AG04449 (cell line): ENCODE measurements around the gene SAXO1.

Experiments
- CTCF ChIA-PET: fragments of 350-600 bp; formaldehyde crosslinking; extraction: SDS; loops from one replicate; lab custom pipeline; 2021; ENCODE audit warnings: antibody characterized with exemption; lab: Yijun Ruan, JAX
- POLR2A ChIA-PET: fragments of 400-600, 350-600 bp; formaldehyde crosslinking; extraction: SDS; loops from one replicate; lab custom pipeline; 2020; ENCODE audit warnings: antibody characterized with exemption, inconsistent platforms; lab: Yijun Ruan, JAX
- DNase-seq: peaks from one replicate; pipeline ENCODE4 v3.0.0-alpha.2; 2010; ENCODE audit warnings: low read depth, low spot score
- H3K4me3 ChIP-seq: 2 replicates; pipeline ENCODE4 v1.5.1; 2011; ENCODE audit warnings: low read depth, mild to moderate bottlenecking, control low read depth, low read length
- CTCF ChIP-seq: IDR thresholded peaks from one replicate; pipeline ENCODE4 v1.5.1; 2011; ENCODE audit warnings: mild to moderate bottlenecking, moderate library complexity, low read length, control low read depth, inconsistent platforms; ENCODE audit not compliant: insufficient read depth; ENCODE audit errors: missing control alignments

SAXO1 gene

GRCh38 chr9:18893046-18893445 is 140.0 kb downstream of the SAXO1 start:
- POLR2A ChIA-PET, result no interaction called here
- DNase-seq, result no peak
- H3K4me3 ChIP-seq, result no peak overlapping the region
- CTCF ChIA-PET, result interaction anchor here (1.2 kb wide), 1 partner anchor 12 kb away, joined by 3 read pairs; no protein-coding TSS in a partner anchor
- no peak for TF ChIP-seq CTCF

GRCh38 chr9:18891946-18892670 is 140.9 kb downstream of the SAXO1 start:
- CTCF ChIA-PET, result interaction anchor here (1.2 kb wide), 1 partner anchor 13 kb away, joined by 3 read pairs; no protein-coding TSS in a partner anchor
- TF ChIP-seq CTCF, result no peak
- POLR2A ChIA-PET, result no interaction called here

GRCh38 chr9:18890372-18890771 is 142.6 kb downstream of the SAXO1 start:
- POLR2A ChIA-PET, result no interaction called here

More at GRCh38 chr9:18891946-18892670, 140.9 kb downstream of the SAXO1 start:
- H3K4me3 ChIP-seq, result no peak overlapping the region
- no peak for DNase-seq

GRCh38 chr9:18889550-18889949 is 143.5 kb downstream of the SAXO1 start:
- ChIA-PET POLR2A (no interaction called here), CTCF (interaction anchor here (1.0 kb wide), 1 partner anchor 576 kb away, joined by 3 read pairs; no protein-coding TSS in a partner anchor)
- no peak for TF ChIP-seq CTCF
- DNase-seq, result no peak
- no peak overlapping the region for H3K4me3 ChIP-seq

More at GRCh38 chr9:18890372-18890771, 142.6 kb downstream of the SAXO1 start:
- H3K4me3 ChIP-seq, result no peak overlapping the region
- DNase-seq, result no peak
- TF ChIP-seq CTCF, result no peak
- CTCF ChIA-PET, result interaction anchor here (1.0 kb wide), 1 partner anchor 575 kb away, joined by 3 read pairs; no protein-coding TSS in a partner anchor

- no peak overlapping the region for H3K4me3 ChIP-seq
- ChIA-PET POLR2A (no interaction called here), CTCF (no interaction called here)
- TF ChIP-seq CTCF, result no peak
- DNase-seq, result no peak
These were observed 144.7 kb downstream of the SAXO1 start for GRCh38 chr9:18888290-18888689.

- POLR2A ChIA-PET, result no interaction called here
- no peak for DNase-seq
- CTCF ChIA-PET, result interaction anchor here (0.6 kb wide), 1 partner anchor 126 kb away, joined by 3 read pairs; no protein-coding TSS in a partner anchor
- no peak overlapping the region for H3K4me3 ChIP-seq
- TF ChIP-seq CTCF, result no peak
These were observed 145.5 kb downstream of the SAXO1 start for GRCh38 chr9:18887546-18887945.
